Stomach smooth muscle (tissue), 2 donors: ENCODE measurements around the gene ZNF132.
"Not testable (repeated sequence)": the region's sequence is repeated elsewhere in the genome, so short reads cannot be mapped to it uniquely, and the experiment has no call there.

Experiments
- H3K27ac ChIP-seq: one replicate; pipeline ENCODE4 v1.7.0; 2013; ENCODE audit warnings: mild to moderate bottlenecking, low read length, inconsistent platforms
- H3K27me3 ChIP-seq, 2 donors: one replicate each; pipeline ENCODE4 v1.7.0; 2013; ENCODE audit warnings: low read length in 2 of 2; ENCODE audit not compliant: insufficient read depth in 2 of 2, control insufficient read depth in 1 of 2
- H3K36me3 ChIP-seq, 2 donors: one replicate each; pipeline ENCODE4 v1.7.0; 2013; ENCODE audit warnings: low read length in 2 of 2; ENCODE audit not compliant: control insufficient read depth in 2 of 2, insufficient read depth in 2 of 2
- H3K4me1 ChIP-seq: one replicate; pipeline ENCODE4 v1.7.0; 2013; ENCODE audit warnings: low read length; ENCODE audit not compliant: control insufficient read depth, insufficient read depth
- H3K4me3 ChIP-seq, 2 donors: one replicate each; pipeline ENCODE4 v1.7.0; 2013; ENCODE audit warnings: low read length in 2 of 2
- H3K9ac ChIP-seq, 2 donors: one replicate each; pipeline ENCODE4 v1.7.0; 2013; ENCODE audit warnings: low read length in 2 of 2, mild to moderate bottlenecking in 1 of 2
- H3K9me3 ChIP-seq, 2 donors: one replicate each; pipeline ENCODE4 v1.7.0; 2013; ENCODE audit warnings: low read length in 2 of 2; ENCODE audit not compliant: control insufficient read depth in 2 of 2
- donor health status: healthy.
- donor health status: Pancreatic carcinoma.

The ZNF132 gene

DNA sequence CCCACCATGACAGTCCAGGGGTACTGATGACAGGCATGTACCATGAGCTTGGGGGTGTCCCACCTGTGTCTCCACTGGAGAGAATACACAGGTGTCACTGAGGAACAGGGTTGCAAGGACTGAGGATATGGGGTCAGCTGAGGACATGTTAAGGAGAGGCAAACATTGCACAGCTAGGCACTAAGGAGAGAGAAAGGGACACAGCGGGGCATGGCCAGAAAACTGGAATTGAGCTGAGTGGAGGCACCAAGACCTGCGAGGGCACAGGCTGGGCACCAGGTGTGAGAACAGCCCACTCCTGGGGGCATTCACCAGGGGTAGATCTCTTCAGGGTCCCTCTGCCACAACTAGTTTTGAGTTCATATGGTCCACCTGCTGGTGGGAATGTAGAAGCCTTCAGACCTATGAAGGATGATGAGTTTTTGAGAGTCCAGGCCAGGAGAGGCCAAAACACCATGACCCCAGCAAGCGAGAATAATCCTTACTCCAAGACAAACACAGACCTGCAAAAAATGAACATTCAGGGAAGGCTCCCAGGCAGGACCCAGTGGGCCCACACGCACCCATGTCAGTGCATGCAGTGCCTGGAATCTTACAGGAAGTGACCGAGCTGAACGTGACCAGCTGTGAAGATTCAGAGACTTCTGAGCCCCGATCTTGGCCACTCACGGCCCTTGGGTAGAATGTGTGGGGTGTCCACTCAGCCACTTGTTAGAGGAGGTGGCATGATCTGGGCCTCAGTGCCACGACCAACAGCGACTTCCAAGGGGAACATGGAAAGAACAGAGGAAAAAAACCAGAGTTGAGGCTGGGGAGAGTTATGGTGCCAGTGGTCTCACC is 32.9 kb downstream of the ZNF132 start:
- peak overlapping the region; percentile 80 for H3K27ac ChIP-seq
- no peaks in the 10 kb centered on the region for H3K9me3 ChIP-seq
- H3K36me3 ChIP-seq: no peaks in the 10 kb centered on the region
- peaks cover 27% of the 10 kb centered on the region for H3K4me1 ChIP-seq
- H3K27me3 ChIP-seq: no peaks in the 10 kb centered on the region
- H3K4me3 ChIP-seq: peak overlapping the region; percentile 92 to 93
- peak overlapping the region in 1 of 2 donors; percentile 93 for H3K9ac ChIP-seq

DNA sequence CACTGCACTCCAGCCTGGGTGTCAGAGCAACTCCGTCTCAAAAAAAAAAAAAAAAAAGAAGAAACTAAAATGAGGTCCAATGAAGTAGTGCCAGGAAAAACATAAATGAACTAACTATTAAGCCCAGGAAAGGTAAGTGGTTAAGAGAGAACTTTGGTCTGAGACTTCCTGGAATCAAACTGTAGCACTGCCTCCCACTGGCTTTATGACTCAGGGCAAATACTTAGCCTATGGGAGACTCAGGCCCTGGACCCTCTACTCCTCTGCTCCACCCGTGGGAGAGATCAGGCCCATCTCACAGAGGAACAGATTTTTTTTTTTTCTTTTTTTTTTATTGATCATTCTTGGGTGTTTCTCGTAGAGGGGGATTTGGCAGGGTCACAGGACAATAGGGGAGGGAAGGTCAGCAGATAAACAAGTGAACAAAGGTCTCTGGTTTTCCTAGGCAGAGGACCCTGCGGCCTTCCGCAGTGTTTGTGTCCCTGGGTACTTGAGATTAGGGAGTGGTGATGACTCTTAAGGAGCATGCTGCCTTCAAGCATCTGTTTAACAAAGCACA is 36.0 kb downstream of the ZNF132 start:
- H3K9ac ChIP-seq, H3K4me3 ChIP-seq, H3K36me3 ChIP-seq, H3K9me3 ChIP-seq, H3K27me3 ChIP-seq, H3K27ac ChIP-seq: not testable (repeated sequence)
- H3K4me1 ChIP-seq: peaks cover 32% of the 10 kb centered on the region

DNA sequence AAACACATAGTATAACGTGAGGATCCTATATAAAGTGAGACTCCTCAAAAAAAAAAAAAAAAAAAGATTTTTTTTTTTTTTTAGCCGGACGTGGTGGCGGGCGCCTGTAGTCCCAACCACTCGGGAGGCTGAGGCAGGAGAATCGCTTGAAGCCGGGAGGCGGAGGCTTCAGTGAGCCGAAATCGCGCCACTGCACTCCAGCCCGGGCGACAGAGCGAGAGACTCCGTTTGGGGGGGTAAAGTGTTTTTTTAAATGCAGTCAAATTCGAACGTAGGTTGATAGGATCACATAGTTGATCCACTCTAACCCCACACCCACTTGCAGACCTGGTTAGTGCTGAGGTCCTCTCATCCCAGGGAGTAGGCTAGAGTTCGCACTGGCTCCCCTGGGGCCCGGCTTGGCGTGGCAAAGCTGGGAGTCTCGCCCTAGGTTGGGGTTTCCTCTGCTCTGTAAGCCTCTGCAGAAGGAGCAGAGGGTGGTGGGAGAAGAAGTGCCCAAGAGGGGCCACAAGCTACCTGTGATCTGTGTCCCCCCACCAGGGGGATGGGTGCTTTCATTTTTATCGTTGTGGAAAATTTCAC is 38.0 kb downstream of the ZNF132 start:
- H3K4me1 ChIP-seq: peaks cover 19% of the 10 kb centered on the region
- H3K4me3 ChIP-seq: peak overlapping the region; percentile 67 to 87
- H3K9ac ChIP-seq: peak overlapping the region in 1 of 2 donors; percentile 67
- no peaks in the 10 kb centered on the region for H3K9me3 ChIP-seq
- no peak overlapping the region for H3K27ac ChIP-seq
- peaks cover 10 to 14% of the 10 kb centered on the region in 2 donors for H3K27me3 ChIP-seq
- no peaks in the 10 kb centered on the region for H3K36me3 ChIP-seq

DNA sequence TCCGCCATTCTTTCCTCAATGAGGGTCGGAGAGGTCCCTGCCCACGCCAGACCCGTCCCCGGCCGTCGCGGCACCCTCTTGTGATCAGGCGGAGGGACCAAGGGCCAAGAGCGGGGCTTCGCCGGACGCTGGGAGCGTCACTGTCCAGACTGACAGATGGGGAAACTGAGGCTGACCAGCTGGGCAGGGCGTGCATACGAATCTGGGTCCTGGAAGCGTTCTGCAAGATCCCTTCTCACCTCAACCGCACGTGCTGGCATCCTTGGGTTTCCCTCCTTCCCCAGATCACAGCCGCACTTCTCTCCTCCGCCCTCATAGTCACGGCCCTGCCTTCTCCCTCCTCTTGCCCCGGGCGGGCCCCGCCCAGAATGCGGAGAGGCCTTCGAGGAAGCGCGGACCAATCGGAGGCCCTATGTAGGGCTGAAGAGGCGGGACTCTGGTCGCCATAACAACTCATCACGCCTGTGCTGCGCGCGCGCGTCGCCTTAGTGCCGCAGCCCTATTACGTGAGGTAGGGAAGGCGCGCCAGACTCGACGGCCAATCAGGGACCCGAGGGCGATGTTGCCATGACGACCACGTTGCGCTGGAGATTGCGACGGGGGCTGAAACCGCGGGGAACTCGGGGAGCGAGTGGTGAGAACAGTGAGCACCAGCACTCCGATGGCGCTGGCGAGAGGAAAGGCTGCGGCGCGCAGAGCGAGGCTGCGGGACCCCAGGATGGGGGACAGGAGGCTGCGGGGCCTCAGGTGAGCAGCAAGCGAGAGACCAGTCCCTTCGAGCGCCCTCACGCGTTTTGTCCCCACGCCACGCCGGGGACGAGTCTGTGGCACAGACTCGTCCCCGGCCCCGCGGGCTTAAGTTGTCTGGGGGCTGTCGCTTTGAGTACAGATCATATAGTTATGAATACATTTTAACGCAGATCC is 38.8 kb downstream of the ZNF132 start:
- Histone ChIP-seq H3K9ac (peak overlapping the region; percentile 67 to 79), H3K27ac (no peak overlapping the region), H3K4me3 (peak overlapping the region; percentile 87 to 96), H3K4me1 (peaks cover 17% of the 10 kb centered on the region), H3K36me3 (no peaks in the 10 kb centered on the region), H3K27me3 (peaks cover 15 to 16% of the 10 kb centered on the region in 2 donors), H3K9me3 (no peaks in the 10 kb centered on the region)

DNA sequence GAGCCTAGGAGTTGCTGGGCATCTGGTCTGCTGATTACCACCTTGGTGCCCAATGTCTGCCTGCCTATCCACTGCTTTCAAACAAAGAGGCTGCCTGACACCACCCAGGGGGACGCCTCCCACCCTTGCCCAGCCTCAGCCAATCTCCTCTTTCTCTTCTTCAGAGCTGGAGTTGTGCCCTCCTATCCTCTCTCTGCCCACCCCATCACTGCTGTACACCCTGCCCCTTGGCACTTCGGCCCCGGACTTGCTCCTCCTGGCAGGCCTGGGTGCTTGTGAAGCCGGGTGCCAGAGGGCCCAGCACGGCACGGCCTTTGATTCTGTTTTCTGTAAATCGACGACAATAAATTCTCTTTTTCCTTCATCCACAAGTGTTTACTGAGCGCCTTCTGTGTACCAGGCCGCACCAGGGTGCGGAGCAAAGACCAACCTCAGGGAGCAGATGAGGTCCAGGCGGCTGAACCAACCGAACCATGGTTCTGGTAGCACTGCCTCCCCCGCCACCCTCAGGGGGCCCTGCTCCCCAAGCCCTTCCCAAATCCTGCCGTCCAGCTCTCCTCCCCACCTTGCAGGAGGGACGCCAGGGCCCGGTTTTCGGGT is 39.5 kb downstream of the ZNF132 start:
- H3K4me1 ChIP-seq: peaks cover 20% of the 10 kb centered on the region
- H3K27me3 ChIP-seq: peaks cover 22 to 23% of the 10 kb centered on the region in 2 donors
- peak overlapping the region; percentile 87 to 96 for H3K4me3 ChIP-seq
- peak overlapping the region; percentile 66 to 79 for H3K9ac ChIP-seq
- H3K9me3 ChIP-seq: no peaks in the 10 kb centered on the region
- H3K36me3 ChIP-seq: no peaks in the 10 kb centered on the region
- no peak overlapping the region for H3K27ac ChIP-seq

DNA sequence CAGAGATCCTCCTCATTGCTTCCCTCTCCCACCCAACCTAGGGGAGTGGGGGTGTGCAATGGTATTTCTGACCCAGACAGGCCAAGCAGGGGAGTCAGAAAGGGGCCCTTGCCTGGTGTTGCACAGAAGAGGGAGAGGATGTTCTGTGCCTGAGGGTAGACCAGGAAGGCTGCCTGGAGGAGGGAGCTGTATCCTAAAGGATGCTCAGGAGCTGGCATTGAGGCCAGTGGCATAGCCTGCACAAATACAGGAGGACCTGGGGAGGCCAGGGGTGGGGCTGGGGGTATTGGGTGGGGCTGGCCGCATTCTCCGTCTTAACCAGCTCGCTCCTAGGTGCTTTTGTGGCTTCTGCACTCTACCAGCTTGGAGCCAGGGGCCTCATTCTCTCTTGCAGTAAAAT is 40.0 kb downstream of the ZNF132 start:
- no peak overlapping the region for H3K27ac ChIP-seq
- H3K27me3 ChIP-seq: peaks cover 25% of the 10 kb centered on the region in 2 donors
- no peak overlapping the region for H3K9ac ChIP-seq
- peaks cover 2 to 3% of the 10 kb centered on the region in 2 donors for H3K36me3 ChIP-seq
- H3K4me1 ChIP-seq: peaks cover 20% of the 10 kb centered on the region
- peak overlapping the region in 1 of 2 donors; percentile 87 for H3K4me3 ChIP-seq
- H3K9me3 ChIP-seq: no peaks in the 10 kb centered on the region

DNA sequence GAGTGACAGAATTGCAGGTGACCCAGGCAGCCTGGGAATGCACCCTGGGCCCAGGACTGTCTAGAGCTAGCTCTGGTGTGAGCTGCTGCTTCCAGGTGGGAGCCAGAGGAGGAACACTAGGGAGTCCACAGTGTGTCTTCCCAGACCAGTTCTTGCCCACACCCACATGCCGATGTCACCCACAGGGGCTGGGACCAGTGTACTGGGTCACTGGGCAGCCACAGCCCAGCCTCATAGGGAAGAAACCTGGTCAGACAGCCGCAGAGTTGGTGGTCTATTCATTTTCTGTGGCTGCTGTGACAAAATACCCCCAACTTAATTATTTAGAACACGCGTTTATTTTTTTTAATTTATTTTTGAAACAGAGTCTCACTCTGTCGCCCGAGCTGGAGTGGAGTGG is 41.4 kb downstream of the ZNF132 start:
- H3K4me1 ChIP-seq: peaks cover 20% of the 10 kb centered on the region
- no peak overlapping the region for H3K27ac ChIP-seq
- peaks cover 15 to 17% of the 10 kb centered on the region in 2 donors for H3K36me3 ChIP-seq
- H3K9me3 ChIP-seq: no peaks in the 10 kb centered on the region
- no peak overlapping the region for H3K4me3 ChIP-seq
- peaks cover 25% of the 10 kb centered on the region in 2 donors for H3K27me3 ChIP-seq
- H3K9ac ChIP-seq: no peak overlapping the region

DNA sequence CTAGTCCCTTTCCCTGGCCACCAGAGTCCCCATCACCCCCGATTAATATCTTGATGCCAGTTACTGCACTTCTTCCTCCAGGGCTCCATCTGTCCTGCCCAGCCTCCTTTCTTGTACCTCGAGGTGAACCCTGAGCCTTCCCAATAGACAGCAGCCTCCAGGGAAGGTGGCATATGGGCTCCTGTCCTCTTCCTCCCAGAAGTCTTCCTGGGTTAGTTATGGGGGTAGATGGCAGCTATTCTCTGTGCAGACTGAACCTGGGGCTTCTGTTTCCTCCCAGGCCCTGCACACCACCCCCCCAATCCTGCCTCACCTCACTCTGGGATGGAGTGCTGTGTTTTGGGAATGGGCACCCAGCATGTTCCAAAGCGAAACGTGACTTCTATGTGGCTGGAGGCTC is 41.9 kb downstream of the ZNF132 start:
- H3K27me3 ChIP-seq: peaks cover 25% of the 10 kb centered on the region in 2 donors
- no peaks in the 10 kb centered on the region for H3K9me3 ChIP-seq
- H3K9ac ChIP-seq: no peak overlapping the region
- peaks cover 20% of the 10 kb centered on the region for H3K4me1 ChIP-seq
- H3K36me3 ChIP-seq: peaks cover 19 to 21% of the 10 kb centered on the region in 2 donors
- H3K27ac ChIP-seq: no peak overlapping the region
- H3K4me3 ChIP-seq: no peak overlapping the region

DNA sequence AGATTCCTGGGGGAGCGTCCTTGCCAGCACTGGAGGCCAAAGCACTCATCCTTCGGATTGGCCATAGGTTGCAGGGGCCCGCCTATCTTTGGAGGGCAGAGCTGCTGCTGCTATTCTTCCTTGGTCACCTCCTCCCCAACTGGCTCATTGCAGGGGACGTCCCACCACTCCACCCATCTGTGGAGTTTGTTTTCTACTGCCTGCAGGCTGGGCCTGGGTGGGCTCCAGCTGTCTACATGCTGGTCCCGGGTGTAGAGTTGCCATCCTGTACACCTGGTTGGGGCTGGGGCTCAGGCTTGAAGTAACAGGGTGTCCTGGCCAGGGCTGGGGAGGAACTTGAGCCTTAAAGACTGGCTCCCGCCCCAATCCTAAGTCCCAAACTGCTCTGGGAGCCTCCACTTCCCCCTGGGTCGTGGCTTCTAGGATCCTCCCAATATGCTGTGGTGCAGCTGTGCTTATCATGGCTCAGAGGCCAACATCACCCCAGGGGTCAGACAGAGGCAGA is 42.4 kb downstream of the ZNF132 start:
- Histone ChIP-seq H3K9me3 (no peaks in the 10 kb centered on the region), H3K4me1 (peaks cover 20% of the 10 kb centered on the region), H3K9ac (no peak overlapping the region), H3K4me3 (no peak overlapping the region), H3K27me3 (peaks cover 25% of the 10 kb centered on the region in 2 donors), H3K27ac (no peak overlapping the region), H3K36me3 (peaks cover 24 to 26% of the 10 kb centered on the region in 2 donors)
